Caco-2 (cell line): ENCODE measurements around the gene ODF4. TPM values are rescaled to one million over a fixed set of nuclear protein-coding genes. Genes with fewer than 3 reads are reported as not detected.

Experiments used
- BruUV-seq: library from RNA; stranded (reverse); fragments of 400-500 nt; replicated peaks from 2 replicates; lab custom pipeline; 2021; lab: Mats Ljungman, UMichigan
- CTCF ChIA-PET: fragments of 300-600 bp; sonication (Branson Sonifier 250); formaldehyde crosslinking; loops from one replicate; lab custom pipeline; 2022; ENCODE audit warnings: antibody characterized with exemption; lab: Charles Lee
- POLR2A ChIA-PET: fragments of 300-600 bp; sonication (Branson Sonifier 250); formaldehyde crosslinking; loops from one replicate; lab custom pipeline; 2022; ENCODE audit warnings: antibody characterized with exemption; lab: Charles Lee
- DNase-seq, 2 experiments: peaks; one replicate each; pipeline versions ENCODE4 v3.0.0 to v3.0.0-alpha.2; 2020 to 2022
- H3K27me3 ChIP-seq: replicated peaks from 2 replicates; pipeline ENCODE4 v1.6.0; 2011; ENCODE audit warnings: low read length; ENCODE audit not compliant: control insufficient read depth, insufficient read depth
- H3K36me3 ChIP-seq: 2 replicates; pipeline ENCODE4 v1.5.1; 2011; ENCODE audit warnings: low read length; ENCODE audit not compliant: control insufficient read depth, insufficient read depth
- H3K4me1 ChIP-seq: fragments of 250-450 bp; sonication (Bioruptor Pico); 2 replicates; pipeline ENCODE4 v1.5.1; 2020; ENCODE audit warnings: mild to moderate bottlenecking
- H3K4me3 ChIP-seq: 2 replicates; pipeline ENCODE4 v1.5.1; 2011; ENCODE audit warnings: low read depth, mild to moderate bottlenecking, control low read depth, low read length
- H3K9me3 ChIP-seq: fragments of 250-450 bp; sonication (Bioruptor Pico); 2 replicates; pipeline ENCODE4 v1.5.1; 2020; ENCODE audit warnings: mild to moderate bottlenecking, moderate library complexity
- H3K27ac Mint-ChIP-seq: one replicate; pipeline ENCODE4 v1.8.0; 2022; ENCODE audit warnings: mixed read lengths; ENCODE audit not compliant: unreplicated experiment
- H3K27me3 Mint-ChIP-seq: one replicate; pipeline ENCODE4 v1.8.0; 2022; ENCODE audit warnings: mixed read lengths; ENCODE audit not compliant: insufficient read depth, unreplicated experiment
- H3K36me3 Mint-ChIP-seq: one replicate; pipeline ENCODE4 v1.8.0; 2022; ENCODE audit warnings: mild to moderate bottlenecking, mixed read lengths; ENCODE audit not compliant: insufficient read depth, unreplicated experiment
- H3K4me1 Mint-ChIP-seq: one replicate; pipeline ENCODE4 v1.8.0; 2022; ENCODE audit warnings: low read depth, mixed read lengths; ENCODE audit not compliant: unreplicated experiment
- H3K4me3 Mint-ChIP-seq: one replicate; pipeline ENCODE4 v1.8.0; 2022; ENCODE audit warnings: mild to moderate bottlenecking, moderate library complexity, mixed read lengths; ENCODE audit not compliant: unreplicated experiment
- H3K9me3 Mint-ChIP-seq: one replicate; pipeline ENCODE4 v1.8.0; 2022; ENCODE audit warnings: mixed read lengths; ENCODE audit not compliant: unreplicated experiment
- intact Hi-C: fragments of 100-400 bp; cut with micrococcal nuclease; formaldehyde crosslinking; loops from one replicate; pipeline ENCODE4 v1.10.0; 2022; ENCODE audit not compliant: unreplicated experiment
- total RNA-seq: library from RNA; stranded (reverse); gene quantifications from 2 replicates; pipeline ENCODE4 v1.2.3, GENCODE V29; 2022
- TF ChIP-seq, protein P1 (sequence below), 2 experiments: fragments of 200-600 bp in 1 of 2; IDR thresholded peaks; 1 replicate in 1 of 2; 2 replicates in 1 of 2; pipeline versions ENCODE4 v1.5.1 to v1.8.0; 2011 to 2022; ENCODE audit warnings: antibody characterized with exemption in 1 of 2, control low read depth in 1 of 2, inconsistent platforms in 1 of 2, low read depth in 1 of 2, low read length in 1 of 2, mild to moderate bottlenecking in 1 of 2, moderate library complexity in 1 of 2; ENCODE audit not compliant: insufficient read depth in 1 of 2, severe bottlenecking in 1 of 2, unreplicated experiment in 1 of 2

The ODF4 gene
- total RNA-seq, 1 experiment from 2014 or later = not detected

DNA sequence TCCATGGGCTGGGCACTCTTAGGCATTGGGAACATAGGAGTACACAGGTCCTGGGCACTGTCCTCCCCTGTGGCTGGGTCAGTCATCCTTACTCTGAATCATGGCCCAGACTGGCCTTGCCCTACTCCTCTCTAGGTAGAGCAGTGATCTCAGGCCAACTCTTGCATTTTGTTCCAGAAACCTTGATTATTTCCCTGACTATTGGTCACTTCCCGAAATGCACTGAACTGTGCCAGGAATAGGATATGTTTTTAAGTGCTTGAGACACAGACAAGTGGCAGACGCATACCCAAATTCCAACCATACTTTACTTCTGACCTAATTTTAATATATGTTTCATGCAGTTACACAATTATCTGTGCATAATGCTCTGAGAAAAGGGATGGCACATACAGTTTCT, 26.6 kb downstream of the ODF4 start:
- ChIA-PET CTCF (no interaction called here), POLR2A (no interaction called here)
- no peak for DNase-seq
- TF ChIP-seq, protein P1, sequence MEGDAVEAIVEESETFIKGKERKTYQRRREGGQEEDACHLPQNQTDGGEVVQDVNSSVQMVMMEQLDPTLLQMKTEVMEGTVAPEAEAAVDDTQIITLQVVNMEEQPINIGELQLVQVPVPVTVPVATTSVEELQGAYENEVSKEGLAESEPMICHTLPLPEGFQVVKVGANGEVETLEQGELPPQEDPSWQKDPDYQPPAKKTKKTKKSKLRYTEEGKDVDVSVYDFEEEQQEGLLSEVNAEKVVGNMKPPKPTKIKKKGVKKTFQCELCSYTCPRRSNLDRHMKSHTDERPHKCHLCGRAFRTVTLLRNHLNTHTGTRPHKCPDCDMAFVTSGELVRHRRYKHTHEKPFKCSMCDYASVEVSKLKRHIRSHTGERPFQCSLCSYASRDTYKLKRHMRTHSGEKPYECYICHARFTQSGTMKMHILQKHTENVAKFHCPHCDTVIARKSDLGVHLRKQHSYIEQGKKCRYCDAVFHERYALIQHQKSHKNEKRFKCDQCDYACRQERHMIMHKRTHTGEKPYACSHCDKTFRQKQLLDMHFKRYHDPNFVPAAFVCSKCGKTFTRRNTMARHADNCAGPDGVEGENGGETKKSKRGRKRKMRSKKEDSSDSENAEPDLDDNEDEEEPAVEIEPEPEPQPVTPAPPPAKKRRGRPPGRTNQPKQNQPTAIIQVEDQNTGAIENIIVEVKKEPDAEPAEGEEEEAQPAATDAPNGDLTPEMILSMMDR (IDR thresholded peaks at IDR 0.05; ENCODE audit: insufficient read depth in 1 of 2, low read depth in 1 of 2, low read length in 1 of 2, severe bottlenecking in 1 of 2, unreplicated experiment in 1 of 2) = no peak
- Histone ChIP-seq H3K4me3 (no peak overlapping the region), H3K27me3 (no peaks in the 10 kb centered on the region), H3K4me1 (no peaks in the 10 kb centered on the region), H3K36me3 (no peaks in the 10 kb centered on the region), H3K9me3 (no peaks in the 10 kb centered on the region)
- Mint-ChIP-seq H3K4me3 (no peak overlapping the region), H3K27me3 (no peaks in the 10 kb centered on the region), H3K4me1 (no peaks in the 10 kb centered on the region), H3K9me3 (no peaks in the 10 kb centered on the region), H3K27ac (no peak overlapping the region), H3K36me3 (peaks cover 6% of the 10 kb centered on the region)
- intact Hi-C loops = no loop called here
- no TSS peak for BruUV-seq

GRCh38 chr17:8368193-8368592, 28.6 kb downstream of the ODF4 start:
- no peak for DNase-seq
- BruUV-seq = no TSS peak
- Histone ChIP-seq H3K4me3 (no peak overlapping the region), H3K4me1 (no peaks in the 10 kb centered on the region), H3K36me3 (no peaks in the 10 kb centered on the region), H3K9me3 (no peaks in the 10 kb centered on the region), H3K27me3 (no peaks in the 10 kb centered on the region)
- TF ChIP-seq, protein P1 (IDR thresholded peaks at IDR 0.05; ENCODE audit: insufficient read depth in 1 of 2, low read depth in 1 of 2, low read length in 1 of 2, severe bottlenecking in 1 of 2, unreplicated experiment in 1 of 2) = no peak
- CTCF ChIA-PET = no interaction called here
- POLR2A ChIA-PET = no interaction called here
- Mint-ChIP-seq H3K27me3 (no peaks in the 10 kb centered on the region), H3K9me3 (no peaks in the 10 kb centered on the region), H3K4me3 (no peak overlapping the region), H3K4me1 (no peaks in the 10 kb centered on the region), H3K36me3 (peaks cover 6% of the 10 kb centered on the region), H3K27ac (no peak overlapping the region)
- intact Hi-C loops = no loop called here

DNA sequence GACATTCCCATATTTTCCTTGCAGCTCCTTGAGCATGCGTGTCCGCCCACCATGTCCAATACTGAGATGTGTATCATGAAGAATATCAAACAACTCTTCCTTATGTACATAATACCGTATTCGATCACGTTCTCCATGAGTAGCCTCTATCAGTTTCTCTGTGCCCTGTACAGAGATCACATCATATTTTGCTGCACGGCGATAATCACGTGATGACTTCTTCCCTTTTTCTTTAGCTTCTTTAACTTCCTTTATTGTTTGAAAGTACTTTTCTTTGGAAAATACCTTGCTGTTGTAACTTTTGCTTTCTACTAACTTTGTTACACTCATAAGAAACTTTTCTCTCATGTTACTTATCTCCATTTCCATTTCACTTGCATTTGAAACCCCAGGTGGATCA, 30.3 kb downstream of the ODF4 start:
- H3K27me3 ChIP-seq = no peaks in the 10 kb centered on the region
- no peak for DNase-seq
- no peaks in the 10 kb centered on the region for H3K36me3 ChIP-seq
- no peaks in the 10 kb centered on the region for H3K9me3 ChIP-seq
- ChIA-PET POLR2A (interaction anchor here (0.7 kb wide), 1 partner anchor 14 kb away, joined by 3 read pairs; no protein-coding TSS in a partner anchor), CTCF (no interaction called here)
- BruUV-seq = no TSS peak
- Mint-ChIP-seq H3K4me1 (no peaks in the 10 kb centered on the region), H3K9me3 (no peaks in the 10 kb centered on the region), H3K27ac (no peak overlapping the region), H3K4me3 (no peak overlapping the region), H3K27me3 (no peaks in the 10 kb centered on the region), H3K36me3 (peaks cover 6% of the 10 kb centered on the region)
- intact Hi-C loops = no loop called here
- H3K4me3 ChIP-seq = no peak overlapping the region
- H3K4me1 ChIP-seq = no peaks in the 10 kb centered on the region
- TF ChIP-seq, protein P1 (IDR thresholded peaks at IDR 0.05; ENCODE audit: insufficient read depth in 1 of 2, low read depth in 1 of 2, low read length in 1 of 2, severe bottlenecking in 1 of 2, unreplicated experiment in 1 of 2) = no peak
